GM18511 (cell line): ENCODE measurements around the gene NDUFA12.

Experiments used
- ATAC-seq: cut with Tn5 transposase; IDR thresholded peaks from one replicate; pipeline ENCODE4 v1.9.1; 2021; ENCODE audit warnings: mild to moderate bottlenecking, moderate library complexity; ENCODE audit not compliant: unreplicated experiment

NDUFA12 gene

GRCh38 chr12:94982456-94982855 lies 21.0 kb downstream of the NDUFA12 start:
- ATAC-seq: no peak

DNA sequence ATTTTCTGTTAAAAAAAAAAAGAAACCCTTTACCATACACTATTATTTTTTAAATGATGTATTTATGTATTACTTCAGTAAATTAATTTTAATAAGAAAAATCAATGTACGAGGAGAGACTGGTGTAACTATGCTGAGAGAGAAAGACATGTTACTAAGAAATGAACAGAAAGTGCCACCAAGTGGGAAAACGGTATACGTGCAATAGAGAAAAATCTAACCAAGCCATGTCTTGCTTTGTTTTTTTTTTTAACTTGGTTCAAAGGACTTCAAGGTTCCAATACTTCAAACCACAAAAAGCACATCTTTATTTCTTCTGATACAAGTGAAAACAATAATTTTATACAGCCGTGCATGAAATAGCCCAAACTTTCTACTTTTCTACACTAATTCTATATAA lies 22.9 kb downstream of the NDUFA12 start:
- no peak for ATAC-seq

DNA sequence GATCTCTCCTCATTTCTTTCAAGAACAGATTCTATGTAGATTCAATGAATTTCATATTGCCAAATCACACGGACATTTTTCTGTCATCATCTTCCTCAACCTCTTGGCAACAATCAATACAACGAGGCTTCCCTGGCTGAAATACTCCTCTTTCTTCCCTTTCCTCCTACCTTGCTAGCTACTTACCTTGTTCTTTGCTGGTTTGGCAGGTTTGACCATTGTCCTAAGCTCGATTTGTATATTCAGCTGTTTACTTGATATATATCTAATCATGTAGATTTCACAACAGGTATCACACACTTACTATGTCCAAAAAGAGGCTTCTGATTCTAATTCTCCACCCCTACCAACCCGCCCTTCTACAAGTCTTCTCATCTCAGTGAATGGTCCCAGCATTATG lies 23.6 kb downstream of the NDUFA12 start:
- ATAC-seq: no peak

DNA sequence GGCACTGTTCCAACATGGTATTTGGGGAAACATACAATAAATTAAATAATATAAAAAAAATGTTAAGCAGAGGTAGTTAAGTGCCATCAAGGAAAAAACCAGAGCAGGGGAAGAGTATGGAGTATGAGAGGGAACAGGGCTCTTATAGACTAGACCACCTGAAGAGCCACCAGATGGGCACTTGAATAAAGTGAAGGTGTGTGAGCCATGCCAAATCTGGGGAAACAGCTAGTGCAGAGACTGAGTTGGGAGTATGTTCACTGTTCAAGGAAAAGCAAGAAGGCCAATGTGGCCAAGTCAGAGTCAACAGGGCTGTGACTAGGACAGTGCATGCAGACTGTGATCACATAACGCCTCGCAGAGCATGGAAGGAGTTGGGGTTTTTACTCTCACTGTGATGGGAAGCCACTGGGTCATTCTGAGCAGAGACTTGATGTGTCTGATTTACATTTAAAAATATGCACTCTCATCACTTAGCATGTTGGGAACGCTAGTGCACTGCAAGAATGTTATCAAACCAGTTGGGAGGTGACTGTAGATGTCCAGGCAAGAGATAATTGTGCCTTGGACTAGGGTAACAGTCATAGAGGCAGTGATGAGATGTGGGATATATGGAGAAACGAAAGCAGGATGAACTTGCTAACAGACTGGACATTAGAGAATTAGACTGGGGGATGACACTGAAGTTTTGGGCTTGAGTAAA lies 25.6 kb downstream of the NDUFA12 start:
- ATAC-seq: no peak

GRCh38 chr12:94973221-94973620 lies 30.3 kb downstream of the NDUFA12 start:
- ATAC-seq: no peak

DNA sequence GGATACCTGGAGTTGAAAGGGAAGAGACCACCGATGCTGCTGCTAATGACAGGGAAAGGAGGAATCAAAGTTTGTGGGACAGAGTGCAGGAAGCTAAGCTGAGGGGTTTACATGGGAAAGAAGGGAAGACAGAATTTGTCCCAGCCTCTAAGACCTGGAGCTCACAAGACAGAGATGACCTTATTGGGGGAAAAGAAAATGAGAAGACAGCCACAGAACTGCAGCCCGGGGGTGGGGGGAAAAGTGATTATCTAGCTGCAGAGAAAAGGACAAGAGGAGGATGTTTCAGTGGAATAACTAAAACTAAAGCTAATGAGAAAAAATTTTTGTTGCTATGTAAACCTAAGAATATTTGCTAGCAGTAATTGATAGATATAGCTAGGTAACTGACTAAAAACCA lies 30.7 kb downstream of the NDUFA12 start:
- ATAC-seq: no peak

DNA sequence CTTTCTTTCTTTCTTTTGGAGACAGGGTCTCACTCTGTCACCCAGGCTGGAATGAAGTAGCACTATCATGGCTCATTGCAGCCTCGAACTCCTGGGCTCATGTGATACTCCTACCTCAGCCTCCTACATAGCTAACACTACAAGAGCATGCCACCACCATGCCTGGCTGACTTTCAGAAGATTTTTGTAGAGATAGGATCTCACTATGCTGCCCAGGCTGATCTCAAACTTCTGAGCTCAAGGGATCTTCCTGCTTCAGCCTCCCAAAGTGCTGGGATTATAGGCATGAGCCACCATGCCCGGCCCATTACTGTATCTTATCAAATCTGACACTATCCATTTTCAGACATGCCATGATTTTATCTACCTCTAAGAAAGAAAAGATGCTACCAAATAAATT lies 31.6 kb downstream of the NDUFA12 start:
- no peak for ATAC-seq

- no peak for ATAC-seq
Observed at GRCh38 chr12:94970560-94970959, 32.9 kb downstream of the NDUFA12 start.

DNA sequence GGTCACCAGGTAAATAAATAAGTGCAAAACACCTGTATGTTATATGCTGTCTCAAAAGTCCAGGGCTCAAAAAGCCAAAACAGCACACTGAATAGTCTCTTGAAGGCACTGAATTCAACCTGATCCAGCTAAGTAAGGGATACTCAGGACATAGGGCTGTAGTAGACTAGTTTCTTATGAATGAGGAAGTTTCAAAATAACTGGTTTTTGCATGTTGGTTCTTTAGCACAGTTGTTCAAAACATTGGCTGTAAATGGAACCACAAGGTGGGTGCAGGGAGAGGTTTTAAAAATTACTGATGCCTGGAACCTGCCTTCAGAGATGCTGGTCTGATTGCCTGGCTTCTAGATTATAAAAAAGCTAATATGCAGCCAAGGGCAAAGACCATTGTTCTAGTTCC lies 34.1 kb downstream of the NDUFA12 start:
- peak; percentile 70 for ATAC-seq

DNA sequence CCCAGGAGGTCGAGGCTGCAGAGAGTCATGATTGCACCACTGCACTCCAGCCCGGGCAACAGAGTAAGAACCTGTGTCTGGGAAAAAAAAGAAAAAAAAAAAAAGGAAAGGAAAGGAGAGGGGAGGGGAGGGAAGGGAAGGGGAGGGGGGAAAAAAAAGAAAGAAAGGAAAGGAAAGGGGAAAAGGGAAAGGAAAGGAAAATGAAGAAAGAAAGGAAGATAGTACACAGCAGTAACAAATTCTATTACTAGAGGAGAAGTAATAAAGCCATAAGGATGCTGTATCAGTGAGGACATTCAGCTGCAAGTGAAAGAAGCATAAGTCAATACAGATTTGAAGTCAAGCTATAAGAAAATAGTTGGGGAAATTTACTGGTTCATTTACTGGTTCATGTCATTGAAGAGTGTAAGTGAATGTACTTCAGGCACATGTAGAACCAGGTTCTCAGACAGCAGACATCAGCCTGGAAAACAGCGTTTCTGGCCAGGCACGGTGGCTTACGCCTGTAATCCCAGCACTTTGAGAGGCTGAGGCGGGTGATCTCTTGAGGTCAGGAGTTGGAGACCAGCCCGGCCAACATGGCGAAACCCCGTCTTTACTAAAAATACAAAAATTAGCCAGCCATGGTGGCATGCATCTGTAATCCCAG lies 37.4 kb downstream of the NDUFA12 start:
- no peak for ATAC-seq

- no peak for ATAC-seq
Observed at GRCh38 chr12:94963649-94964048, 39.8 kb downstream of the NDUFA12 start.

DNA sequence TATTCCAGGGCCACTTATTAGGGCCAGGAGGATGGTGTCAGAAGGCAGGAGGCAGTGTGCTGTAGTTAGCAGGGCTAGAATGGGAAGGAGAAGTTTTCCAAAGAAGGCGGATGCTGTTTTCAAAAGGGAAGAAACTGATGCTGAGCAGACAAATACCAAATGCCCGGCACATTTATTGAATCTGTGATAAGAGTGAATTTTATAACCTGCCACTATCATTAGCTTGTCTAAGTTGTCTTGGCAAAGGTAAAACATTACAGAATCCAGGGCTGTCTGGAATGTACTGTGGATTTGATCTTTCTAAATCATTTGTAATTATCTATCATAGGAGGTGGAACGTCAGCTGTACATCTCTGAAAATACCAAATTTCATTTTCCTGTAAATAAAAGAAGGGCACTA lies 40.8 kb downstream of the NDUFA12 start:
- no peak for ATAC-seq

DNA sequence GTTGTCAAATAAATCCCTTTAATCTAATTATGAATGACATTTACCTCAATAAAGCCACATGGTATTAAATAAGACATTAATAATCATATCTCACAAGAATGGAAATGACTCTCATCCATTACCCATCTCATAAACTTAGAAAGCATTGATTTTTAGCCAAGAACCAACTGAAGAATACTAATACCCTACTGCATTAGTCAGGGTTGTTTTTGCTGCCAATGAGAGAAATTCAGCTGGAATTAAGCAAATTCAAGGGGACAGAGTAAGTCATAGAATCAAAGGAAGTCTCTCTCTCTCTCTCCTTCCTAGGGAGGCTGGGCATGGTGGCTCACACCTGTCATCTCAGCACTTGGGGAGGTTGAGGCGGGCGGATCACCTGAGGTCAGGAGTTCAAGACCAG lies 41.6 kb downstream of the NDUFA12 start:
- no peak for ATAC-seq

DNA sequence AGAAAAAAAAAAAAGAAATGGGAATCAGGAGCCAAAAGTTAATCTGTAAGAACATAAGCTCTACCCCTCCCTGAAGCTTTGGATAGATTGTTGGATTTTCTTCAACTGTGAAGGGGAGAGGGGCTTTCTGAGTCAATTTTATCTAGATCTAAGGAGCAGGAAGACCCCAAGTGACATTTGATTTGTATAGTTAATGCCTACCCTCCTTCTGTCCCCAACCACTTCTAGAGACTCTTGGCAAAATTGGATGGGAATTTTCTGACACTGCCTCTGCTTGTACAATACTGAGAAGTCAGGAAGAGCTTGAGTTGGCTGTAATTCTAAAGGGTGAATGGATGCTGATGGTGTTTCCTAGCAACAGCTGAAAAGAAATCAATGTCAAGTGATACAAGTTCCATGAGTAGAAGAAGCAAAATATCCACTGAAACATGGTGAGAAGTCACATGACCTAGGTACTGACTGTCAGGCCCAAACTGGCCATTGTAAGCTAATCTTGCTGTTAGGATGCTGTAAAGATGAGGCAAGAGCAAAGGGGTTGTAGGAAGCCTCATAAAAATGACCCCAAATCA lies 42.2 kb downstream of the NDUFA12 start:
- no peak for ATAC-seq

DNA sequence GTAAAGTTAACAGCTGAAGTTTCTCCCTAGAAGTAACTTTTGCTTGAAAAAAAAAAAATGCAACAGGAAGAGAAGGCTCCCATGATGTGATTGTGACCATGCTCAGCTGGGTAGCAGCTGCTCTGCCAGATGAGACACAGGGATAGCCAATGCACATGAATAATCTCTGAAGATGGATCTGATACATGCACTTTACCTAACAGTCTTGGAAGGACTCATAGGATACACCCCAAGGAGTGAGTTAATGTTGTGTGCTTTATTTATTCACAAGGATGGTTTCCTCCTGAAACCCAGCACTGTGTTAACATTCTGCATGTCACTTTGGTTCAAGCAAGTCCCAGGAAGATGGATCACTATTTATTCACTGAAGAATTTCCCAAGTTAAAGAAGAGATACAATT lies 46.5 kb downstream of the NDUFA12 start:
- no peak for ATAC-seq

- no peak for ATAC-seq
Observed at GRCh38 chr12:94954948-94955592, 48.4 kb downstream of the NDUFA12 start.

GRCh38 chr12:94954029-94954685 lies 49.3 kb downstream of the NDUFA12 start:
- ATAC-seq: no peak

DNA sequence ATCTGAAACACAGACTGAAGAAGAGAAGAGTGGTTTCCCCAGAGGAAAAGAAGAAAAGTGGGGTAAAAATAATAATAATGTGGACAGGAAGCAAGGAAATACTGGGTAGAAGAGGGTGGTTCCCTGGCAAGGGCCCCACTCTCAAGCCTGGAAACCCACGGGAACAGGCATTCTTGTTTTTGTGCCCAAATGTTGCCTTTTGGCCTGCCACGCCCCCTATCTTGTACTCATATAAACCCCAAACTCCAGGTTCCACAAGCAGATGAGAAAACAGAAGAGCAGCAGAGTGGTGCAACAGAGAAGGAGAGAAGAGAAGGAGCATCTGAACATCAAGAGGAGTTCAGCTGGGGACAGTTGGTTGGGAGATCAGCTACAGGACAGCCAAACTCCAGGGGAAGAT lies 51.2 kb downstream of the NDUFA12 start:
- ATAC-seq: no peak

DNA sequence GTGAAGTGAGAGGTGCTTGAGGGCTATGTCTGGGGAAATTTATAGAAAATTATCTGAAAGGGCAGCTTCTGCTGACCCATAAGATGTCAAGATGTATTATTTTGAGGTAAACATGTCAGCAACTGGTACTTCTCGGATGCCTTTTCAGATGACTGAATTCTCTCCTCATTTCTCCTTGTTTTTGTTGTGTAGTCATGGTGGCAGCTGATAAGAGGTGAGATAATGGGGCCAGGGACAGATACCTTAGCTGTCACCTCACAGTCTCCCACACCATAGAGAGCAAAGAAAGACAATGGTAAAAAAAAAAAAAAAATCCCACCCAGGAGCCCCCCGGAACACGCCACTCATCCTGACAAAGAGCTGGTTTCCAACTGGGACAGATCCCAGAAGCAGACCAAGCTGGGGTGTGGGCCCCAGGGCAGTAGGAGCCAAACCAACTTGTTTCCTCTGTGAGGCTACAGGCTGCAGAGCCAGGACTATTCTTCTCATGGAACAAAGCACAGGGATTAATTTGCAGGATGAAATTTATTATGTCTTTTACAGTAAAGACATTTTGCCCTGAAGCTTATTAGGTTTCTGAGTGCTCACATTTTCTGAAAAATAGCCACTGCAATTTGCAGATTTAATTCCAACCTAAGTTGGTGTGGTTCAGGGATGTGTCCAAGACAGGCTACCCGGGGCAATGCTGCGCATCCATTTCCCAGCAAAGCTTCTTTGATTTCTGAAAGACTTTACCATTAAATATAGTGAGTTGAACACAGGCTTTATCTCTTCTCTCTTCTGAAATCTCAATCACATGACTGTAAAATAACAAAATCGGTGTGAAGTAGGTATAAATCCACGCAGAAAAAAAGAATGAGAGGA lies 52.2 kb downstream of the NDUFA12 start:
- ATAC-seq: no peak

DNA sequence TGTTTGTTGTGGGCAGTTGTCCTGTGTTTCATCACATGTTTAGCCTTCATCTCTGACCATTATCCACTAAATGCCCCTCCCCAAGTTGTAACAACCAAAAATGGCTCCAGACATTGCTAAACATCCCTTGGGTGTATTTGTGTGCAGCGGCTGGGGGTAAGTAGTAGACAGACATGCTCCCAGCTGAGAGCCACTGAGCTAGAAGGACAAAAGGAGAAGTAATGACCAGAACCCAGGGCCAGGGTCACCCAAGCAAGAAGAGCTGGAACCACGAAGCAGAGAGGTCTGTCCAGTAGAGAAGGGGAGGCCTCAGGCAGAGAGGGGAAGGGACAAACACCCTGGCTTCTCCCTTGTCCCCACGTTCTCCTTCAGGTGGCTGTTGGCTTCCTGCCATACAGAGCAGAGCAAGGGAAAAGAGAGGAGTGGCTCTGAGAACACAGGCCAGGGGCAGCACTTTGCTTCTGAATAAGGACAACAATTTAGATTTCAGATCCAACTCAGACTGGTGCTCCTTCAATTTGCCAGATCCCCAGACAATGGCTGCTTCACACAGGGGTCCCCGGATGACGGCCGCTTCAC lies 55.2 kb downstream of the NDUFA12 start:
- ATAC-seq: no peak
